H1 (cell line): Measurements from ENCODE around the gene HSPA12A. TPM values are rescaled to one million over a fixed set of nuclear protein-coding genes. Genes with fewer than 3 reads are reported as not detected.
A peak's percentile ranks its signal among the peaks of the same experiment; 100 is the strongest.

Experiments
- CTCF ChIA-PET: fragments of 300-600 bp; sonication (Branson Sonifier 250); formaldehyde crosslinking; loops from one replicate; lab custom pipeline; 2021; ENCODE audit not compliant: partially characterized antibody; lab: Charles Lee
- POLR2A ChIA-PET: fragments of 300-600 bp; sonication (Branson Sonifier 250); formaldehyde crosslinking; loops from one replicate; lab custom pipeline; 2021; ENCODE audit warnings: inconsistent platforms; ENCODE audit not compliant: partially characterized antibody; lab: Charles Lee
- DNase-seq, 2 experiments: peaks; one replicate each; pipeline versions ENCODE4 v3.0.0 to v3.0.0-alpha.2; 2010 to 2022; ENCODE audit warnings: low spot score in 2 of 2, low read depth in 1 of 2, mixed read lengths in 1 of 2
- FAIRE-seq: peaks from 2 replicates; lab custom pipeline; 2011; peaks lifted over from hg19 to GRCh38; lab: Jason Lieb, UNC
- H2AFZ ChIP-seq: 2 replicates; pipeline ENCODE4 v1.8.1; 2012; ENCODE audit warnings: low read length, inconsistent platforms
- H2AK5ac ChIP-seq: 2 replicates; pipeline ENCODE4 v1.6.1; 2013; ENCODE audit warnings: low read depth, low read length
- H2BK120ac ChIP-seq: replicated peaks from 2 replicates; pipeline ENCODE3; 2013; ENCODE audit warnings: low read depth, low read length, inconsistent platforms
- H2BK12ac ChIP-seq: 2 replicates; pipeline ENCODE4 v1.6.1; 2013; ENCODE audit warnings: low read depth, low read length
- H2BK15ac ChIP-seq: 2 replicates; pipeline ENCODE4 v1.6.1; 2013; ENCODE audit warnings: low read length
- H2BK20ac ChIP-seq: 2 replicates; pipeline ENCODE4 v1.6.1; 2013; ENCODE audit warnings: low read length
- H2BK5ac ChIP-seq: 2 replicates; pipeline ENCODE4 v1.6.1; 2013; ENCODE audit warnings: low read depth, low read length
- H3K14ac ChIP-seq: 2 replicates; pipeline ENCODE4 v1.6.1; 2013; ENCODE audit warnings: inconsistent platforms; ENCODE audit not compliant: insufficient read length
- H3K18ac ChIP-seq: 2 replicates; pipeline ENCODE4 v1.6.1; 2013; ENCODE audit warnings: low read length; ENCODE audit errors: extremely low read depth
- H3K23ac ChIP-seq: 2 replicates; pipeline ENCODE4 v1.6.1; 2013; ENCODE audit warnings: inconsistent platforms; ENCODE audit not compliant: insufficient read length
- H3K23me2 ChIP-seq: 2 replicates; pipeline ENCODE4 v1.6.1; 2013; ENCODE audit warnings: low read depth, low read length
- H3K27ac ChIP-seq: 2 replicates; pipeline ENCODE4 v1.6.1; 2011; ENCODE audit warnings: low read depth, low read length, inconsistent platforms
- H3K27me3 ChIP-seq, 4 experiments: replicated peaks in 1 of 4; 1 replicate in 1 of 4; 2 replicates in 3 of 4; pipeline versions ENCODE4 v1.6.1 to v1.8.1; 2011 to 2013; ENCODE audit warnings: low read length in 3 of 4, mild to moderate bottlenecking in 3 of 4, inconsistent platforms in 2 of 4, mixed read lengths in 2 of 4, moderate library complexity in 1 of 4; ENCODE audit not compliant: control insufficient read depth in 3 of 4, insufficient read depth in 3 of 4; ENCODE audit errors: extremely low read depth in 1 of 4
- H3K36me3 ChIP-seq, 4 experiments: 2 replicates each; pipeline versions ENCODE4 v1.6.1 to v1.8.1; 2011 to 2013; ENCODE audit warnings: mild to moderate bottlenecking in 4 of 4, low read length in 3 of 4, moderate library complexity in 2 of 4, control low read depth in 1 of 4, inconsistent platforms in 1 of 4; ENCODE audit not compliant: insufficient read depth in 4 of 4, control insufficient read depth in 2 of 4
- H3K4ac ChIP-seq: replicated peaks from 2 replicates; pipeline ENCODE3; 2013; ENCODE audit warnings: low read length, low read depth, mixed read lengths, inconsistent platforms; ENCODE audit not compliant: insufficient read length
- H3K4me1 ChIP-seq, 4 experiments: replicated peaks in 1 of 4; 1 replicate in 1 of 4; 2 replicates in 3 of 4; pipeline versions ENCODE4 v1.6.1 to v1.8.1; 2011 to 2013; ENCODE audit warnings: low read length in 3 of 4, inconsistent platforms in 2 of 4, mixed read lengths in 1 of 4; ENCODE audit not compliant: insufficient read depth in 4 of 4, control insufficient read depth in 3 of 4
- H3K4me2 ChIP-seq, 2 experiments: 2 replicates each; pipeline versions ENCODE4 v1.6.1 to v1.8.1; 2011 to 2013; ENCODE audit warnings: low read depth in 2 of 2, low read length in 2 of 2, control low read depth in 1 of 2, inconsistent platforms in 1 of 2, mild to moderate bottlenecking in 1 of 2; ENCODE audit not compliant: insufficient read depth in 1 of 2
- H3K4me3 ChIP-seq, 4 experiments: fragments of 200-600, 300-600 bp in 1 of 4; sonication (generic), shearing (Covaris generic), sonication (Bioruptor Twin) in 1 of 4; 2 replicates each; pipeline versions ENCODE4 v1.5.1 to v1.8.1; 2011 to 2016; ENCODE audit warnings: low read length in 4 of 4, low read depth in 3 of 4, control low read depth in 2 of 4, inconsistent platforms in 2 of 4, mild to moderate bottlenecking in 2 of 4, mixed read lengths in 1 of 4, moderate library complexity in 1 of 4; ENCODE audit not compliant: insufficient read depth in 2 of 4; ENCODE audit errors: extremely low read depth in 1 of 4
- H3K56ac ChIP-seq: replicated peaks from 2 replicates; pipeline ENCODE3; 2013; ENCODE audit warnings: low read depth, mild to moderate bottlenecking, mixed read lengths, low read length, inconsistent platforms; ENCODE audit not compliant: insufficient read length
- H3K79me1 ChIP-seq: 2 replicates; pipeline ENCODE4 v1.6.1; 2013; ENCODE audit warnings: low read depth, low read length, control low read depth
- H3K79me2 ChIP-seq, 2 experiments: 2 replicates each; pipeline versions ENCODE4 v1.6.1 to v1.8.1; 2012 to 2013; ENCODE audit warnings: low read length in 2 of 2, mild to moderate bottlenecking in 2 of 2, inconsistent platforms in 1 of 2; ENCODE audit not compliant: insufficient read depth in 2 of 2, control insufficient read depth in 1 of 2
- H3K9ac ChIP-seq, 4 experiments: replicated peaks in 1 of 4; 1 replicate in 1 of 4; 2 replicates in 3 of 4; pipeline versions ENCODE4 v1.6.1 to v1.8.1; 2011 to 2013; ENCODE audit warnings: low read depth in 3 of 4, low read length in 3 of 4, control low read depth in 2 of 4, mild to moderate bottlenecking in 2 of 4, moderate library complexity in 2 of 4, inconsistent platforms in 1 of 4; ENCODE audit errors: extremely low read depth in 1 of 4
- H3K9me3 ChIP-seq, 2 experiments: 2 replicates each; pipeline versions ENCODE4 v1.6.1 to v1.8.1; 2012 to 2013; ENCODE audit warnings: mild to moderate bottlenecking in 2 of 2, moderate library complexity in 2 of 2, control low read depth in 1 of 2, inconsistent platforms in 1 of 2, low read depth in 1 of 2, low read length in 1 of 2, mixed read lengths in 1 of 2; ENCODE audit not compliant: insufficient read depth in 2 of 2
- H4K20me1 ChIP-seq, 2 experiments: replicated peaks in 1 of 2; 2 replicates each; pipeline versions ENCODE3 to v1.8.1; 2011 to 2013; ENCODE audit warnings: inconsistent platforms in 2 of 2, low read length in 2 of 2, mild to moderate bottlenecking in 1 of 2; ENCODE audit not compliant: insufficient read depth in 2 of 2, control insufficient read depth in 1 of 2
- H4K5ac ChIP-seq: 2 replicates; pipeline ENCODE4 v1.6.1; 2013; ENCODE audit warnings: low read length, low read depth, mixed read lengths, inconsistent platforms; ENCODE audit not compliant: insufficient read length
- H4K8ac ChIP-seq: 2 replicates; pipeline ENCODE4 v1.8.0; 2013; ENCODE audit warnings: mild to moderate bottlenecking, moderate library complexity, low read length, inconsistent platforms; ENCODE audit not compliant: insufficient read depth; ENCODE audit errors: extremely low read depth
- H4K91ac ChIP-seq: replicated peaks from 2 replicates; pipeline ENCODE3; 2013; ENCODE audit warnings: low read length, mixed read lengths, inconsistent platforms; ENCODE audit not compliant: insufficient read length
- ATF3 ChIP-seq: IDR thresholded peaks from 2 replicates; pipeline ENCODE4 v1.6.1; 2011; ENCODE audit warnings: low read depth, mild to moderate bottlenecking, low read length; ENCODE audit not compliant: insufficient read depth
- BACH1 ChIP-seq: IDR thresholded peaks from 2 replicates; pipeline ENCODE4 v1.6.1; 2012; ENCODE audit warnings: low read length, improper control_type of control experiment
- EGR1 ChIP-seq: IDR thresholded peaks from 2 replicates; pipeline ENCODE4 v1.6.1; 2011; ENCODE audit warnings: low read depth, low read length, borderline replicate concordance
- KDM4A ChIP-seq: IDR thresholded peaks from one replicate; pipeline ENCODE4 v1.7.1; 2012; ENCODE audit warnings: low read depth, mild to moderate bottlenecking, moderate library complexity, low read length, inconsistent platforms; ENCODE audit not compliant: severe bottlenecking
- NRF1 ChIP-seq: IDR thresholded peaks from 2 replicates; pipeline ENCODE4 v1.6.1; 2011; ENCODE audit warnings: mild to moderate bottlenecking, low read depth, low read length, improper control_type of control experiment
- POLR2A ChIP-seq, 2 experiments: IDR thresholded peaks; 1 replicate in 1 of 2; 2 replicates in 1 of 2; pipeline ENCODE4 v1.6.1; 2011; ENCODE audit warnings: low read depth in 2 of 2, low read length in 2 of 2, mild to moderate bottlenecking in 2 of 2; ENCODE audit errors: control extremely low read depth in 1 of 2
- POLR2AphosphoS5 ChIP-seq: IDR thresholded peaks from 2 replicates; pipeline ENCODE4 v1.6.1; 2011; ENCODE audit warnings: low read depth, low read length
- RNF2 ChIP-seq: fragments of 200-900, 300-1000 bp; sonication (generic); IDR thresholded peaks from 2 replicates; pipeline ENCODE4 v1.7.1; 2016; ENCODE audit warnings: borderline replicate concordance, low read depth, mild to moderate bottlenecking, antibody characterized with exemption, low read length; ENCODE audit not compliant: poor library complexity, severe bottlenecking; ENCODE audit errors: missing control alignments
- SRF ChIP-seq: IDR thresholded peaks from 2 replicates; pipeline ENCODE4 v1.6.1; 2011; ENCODE audit warnings: mild to moderate bottlenecking, low read depth, low read length, moderate library complexity
- TCF12 ChIP-seq: IDR thresholded peaks from 2 replicates; pipeline ENCODE4 v1.6.1; 2011; ENCODE audit warnings: low read depth, mild to moderate bottlenecking, low read length
- YY1 ChIP-seq: IDR thresholded peaks from 2 replicates; pipeline ENCODE4 v1.6.1; 2011; ENCODE audit warnings: low read depth, mild to moderate bottlenecking, low read length
- WGBS, 2 experiments: shearing (Covaris generic) in 1 of 2; methylation state at CpG; one replicate each; pipeline versions ENCODE4 v1.1.6 to v1.1.7; 2013 to 2015; ENCODE audit warnings: low lambda C conversion rate in 2 of 2, mixed read lengths in 2 of 2, inconsistent platforms in 1 of 2, low coverage in 1 of 2, missing lambda C conversion rate in 1 of 2; ENCODE audit not compliant: insufficient replicate concordance in 2 of 2, insufficient coverage in 1 of 2, insufficient read length in 1 of 2; ENCODE audit errors: extremely low coverage in 1 of 2, missing lambda C conversion rate in 1 of 2; 5-methylcytosine and 5-hydroxymethylcytosine counted together
- polyA plus RNA-seq, 7 experiments: library from polyadenylated mRNA; depleted of rRNA in 3 of 7; stranded (reverse) in 5 of 7; unstranded in 2 of 7; fragments of >200 nt in 5 of 7; fragments of 200-250 nt in 2 of 7; gene quantifications; 1 replicate in 5 of 7; 2 replicates in 1 of 7; 4 replicates in 1 of 7; pipeline versions ENCODE4 v1.2.1 to v1.2.3, GENCODE V29; 2011 to 2013; ENCODE audit warnings: missing spikeins in 2 of 7, mixed read lengths in 2 of 7
- total RNA-seq: library from RNA; stranded (reverse); fragmentation: NEBNext Ultra II Directional; extraction: Animal tissue kit (Norgen Biotek cat#: 25700); gene quantifications from 2 replicates; pipeline ENCODE4 v1.2.1, GENCODE V29; 2021

Gene HSPA12A
- total and polyA plus RNA-seq, 2 of the 8 experiments (the other 6 are each of a cell fraction or from before 2014, with no cell fraction given), result 3.1 to 6.9 TPM

- FAIRE-seq, result no peak
Observed at GRCh38 chr10:116730464-116731260, 11.7 kb downstream of the HSPA12A start.

More at GRCh38 chr10:116730464-116731260, 11.7 kb downstream of the HSPA12A start:
- no peak overlapping the region for H3K27ac ChIP-seq
- H3K4me1 ChIP-seq, result no peaks in the 10 kb centered on the region
- no peaks in the 10 kb centered on the region for H3K36me3 ChIP-seq
- ChIA-PET POLR2A (interaction anchor here (0.6 kb wide), 1 partner anchor 1129 kb away, joined by 3 read pairs; no protein-coding TSS in a partner anchor), CTCF (interaction anchor here (0.6 to 1.8 kb wide), 6 partner anchors 8 to 446 kb away, joined by 3 to 4 read pairs (median 3); no protein-coding TSS in a partner anchor)
- no peak overlapping the region for H2BK12ac ChIP-seq
- no peak overlapping the region for H3K14ac ChIP-seq
- H2AK5ac ChIP-seq, result no peak overlapping the region
- 80% methylated on average over 14 of the region's 14 CpGs; no CpG with 5 or more reads in 1 of the 2 experiments for WGBS, 2 experiments
- H2BK20ac ChIP-seq, result no peak overlapping the region
- no peak overlapping the region for H3K4me3 ChIP-seq
- no peak overlapping the region for H2AFZ ChIP-seq
- no peak overlapping the region for H3K18ac ChIP-seq
- peak overlapping the region; percentile 7 for H3K4ac ChIP-seq
- H3K9ac ChIP-seq, result no peak overlapping the region
- no peak overlapping the region for H2BK5ac ChIP-seq
- no peaks in the 10 kb centered on the region for H3K23me2 ChIP-seq
- H2BK120ac ChIP-seq, result no peak overlapping the region
- no peaks in the 10 kb centered on the region for H3K9me3 ChIP-seq
- H2BK15ac ChIP-seq, result no peak overlapping the region
- TF ChIP-seq EGR1 (no peak), RNF2 (no peak), ATF3 (no peak), POLR2A (IDR thresholded peaks at IDR 0.05; ENCODE audit: control extremely low read depth in 1 of 2, low read depth in 2 of 2, low read length in 2 of 2) (no peak), KDM4A (no peak), YY1 (no peak), NRF1 (no peak), BACH1 (no peak), POLR2AphosphoS5 (no peak), SRF (no peak), TCF12 (no peak)
- no peak overlapping the region for H4K8ac ChIP-seq
- H4K5ac ChIP-seq, result no peak overlapping the region
- H3K27me3 ChIP-seq, result no peaks in the 10 kb centered on the region
- DNase-seq, result no peak
- no peak overlapping the region for H3K23ac ChIP-seq
- no peak overlapping the region for H3K4me2 ChIP-seq
- H4K20me1 ChIP-seq, result no peaks in the 10 kb centered on the region
- H4K91ac ChIP-seq, result no peak overlapping the region
- no peak overlapping the region for H3K56ac ChIP-seq
- H3K79me2 ChIP-seq, result no peaks in the 10 kb centered on the region
- H3K79me1 ChIP-seq, result no peaks in the 10 kb centered on the region; the same call in 1 of the 2 replicates
